Osteocyte (in vitro differentiated cells): ENCODE results near the gene PLEK. TPM values are rescaled to one million over a fixed set of nuclear protein-coding genes. Genes with fewer than 3 reads are reported as not detected.

Experiments
- DNase-seq: peaks from one replicate; pipeline ENCODE4 v3.0.0; 2021; ENCODE audit warnings: mixed read lengths; ENCODE audit not compliant: unreplicated experiment; ENCODE audit errors: extremely low spot score
- H3K27ac Mint-ChIP-seq: one replicate; pipeline ENCODE4 v1.8.0; 2021; ENCODE audit warnings: mild to moderate bottlenecking, mixed read lengths; ENCODE audit not compliant: unreplicated experiment
- H3K27me3 Mint-ChIP-seq: one replicate; pipeline ENCODE4 v1.8.0; 2021; ENCODE audit warnings: mixed read lengths; ENCODE audit not compliant: unreplicated experiment
- H3K36me3 Mint-ChIP-seq: one replicate; pipeline ENCODE4 v1.8.0; 2021; ENCODE audit warnings: mixed read lengths; ENCODE audit not compliant: unreplicated experiment
- H3K4me1 Mint-ChIP-seq: one replicate; pipeline ENCODE4 v1.8.0; 2021; ENCODE audit warnings: mixed read lengths; ENCODE audit not compliant: unreplicated experiment
- H3K4me3 Mint-ChIP-seq: one replicate; pipeline ENCODE4 v1.8.0; 2021; ENCODE audit warnings: mild to moderate bottlenecking, moderate library complexity, mixed read lengths; ENCODE audit not compliant: unreplicated experiment
- H3K9me3 Mint-ChIP-seq: one replicate; pipeline ENCODE4 v1.8.0; 2021; ENCODE audit warnings: mixed read lengths; ENCODE audit not compliant: unreplicated experiment
- CTCF ChIP-seq: fragments of 200-600 bp; sonication (generic); IDR thresholded peaks from 2 replicates; pipeline ENCODE4 v1.5.0; 2021; ENCODE audit warnings: antibody characterized with exemption, mild to moderate bottlenecking, moderate library complexity
- total RNA-seq: library from RNA; stranded (reverse); gene quantifications from 2 replicates; pipeline ENCODE4 v1.2.1, GENCODE V29; 2021

PLEK gene
- total RNA-seq, 1 donor from 2014 or later, result 0.19 TPM

- no peak for DNase-seq
- peaks cover 6% of the 10 kb centered on the region for H3K27me3 Mint-ChIP-seq
- H3K27ac Mint-ChIP-seq, result no peak overlapping the region
- no peaks in the 10 kb centered on the region for H3K36me3 Mint-ChIP-seq
- TF ChIP-seq CTCF, result no peak
- H3K4me1 Mint-ChIP-seq, result peaks cover 20% of the 10 kb centered on the region
- H3K9me3 Mint-ChIP-seq, result no peaks in the 10 kb centered on the region
- H3K4me3 Mint-ChIP-seq, result no peak overlapping the region
Measured at GRCh38 chr2:68431316-68431972, 66.4 kb downstream of the PLEK start.

DNA sequence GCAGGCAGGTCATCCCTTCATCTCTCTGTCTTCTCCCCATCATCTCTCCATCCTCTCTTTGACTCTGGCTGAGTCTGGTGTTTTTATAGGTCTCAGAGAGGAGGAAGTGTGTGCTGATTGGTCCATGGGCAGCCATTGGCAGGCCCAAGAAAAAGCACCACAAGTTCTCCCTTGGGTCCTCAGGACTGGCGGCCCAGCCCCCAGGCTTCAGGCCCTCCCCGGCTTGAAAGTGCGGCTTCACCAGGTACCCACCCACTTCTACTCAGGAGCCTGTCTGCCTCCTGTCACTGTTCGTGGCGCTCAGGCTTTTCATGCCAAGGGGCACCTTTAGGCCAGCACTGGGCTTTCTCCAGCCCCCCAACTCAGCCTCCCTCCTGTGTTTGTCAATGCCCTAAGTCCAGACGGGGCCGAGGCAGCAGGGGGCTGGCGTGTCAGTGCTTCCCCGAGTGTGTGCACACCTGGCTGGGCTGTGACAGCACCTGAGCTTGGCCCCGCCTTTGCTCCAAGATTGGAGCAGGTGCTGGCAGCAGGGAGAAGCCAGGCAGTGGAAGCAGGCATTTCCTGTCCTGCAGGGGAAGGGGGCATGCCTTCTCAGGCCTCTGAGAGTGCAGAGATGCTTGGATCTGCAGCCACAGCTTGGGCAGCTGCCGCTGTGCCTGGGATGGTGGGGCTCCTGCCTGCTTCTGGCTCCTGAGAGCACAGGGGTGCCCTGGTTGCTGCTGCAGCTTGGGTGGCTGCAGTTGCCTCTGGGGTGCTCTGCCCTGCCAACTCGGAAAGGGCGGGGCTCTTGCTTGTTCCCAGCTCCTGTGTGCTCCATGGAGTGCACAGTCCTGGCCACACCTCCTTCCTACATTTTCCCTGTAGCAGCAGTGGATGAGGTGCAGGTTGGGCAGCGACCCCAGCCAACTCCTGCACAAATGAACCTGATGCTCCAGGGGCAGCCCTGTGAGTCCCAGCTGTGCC, 67.9 kb downstream of the PLEK start:
- Mint-ChIP-seq H3K36me3 (no peaks in the 10 kb centered on the region), H3K9me3 (no peaks in the 10 kb centered on the region), H3K4me3 (no peak overlapping the region), H3K27me3 (peaks cover 6% of the 10 kb centered on the region), H3K27ac (no peak overlapping the region), H3K4me1 (peaks cover 23% of the 10 kb centered on the region)
- DNase-seq, result no peak
- TF ChIP-seq CTCF, result no peak

GRCh38 chr2:68434981-68435380, 69.9 kb downstream of the PLEK start:
- no peak for DNase-seq
- Mint-ChIP-seq H3K4me1 (peaks cover 23% of the 10 kb centered on the region), H3K9me3 (no peaks in the 10 kb centered on the region), H3K36me3 (no peaks in the 10 kb centered on the region), H3K27me3 (peaks cover 10% of the 10 kb centered on the region), H3K4me3 (no peak overlapping the region), H3K27ac (peak overlapping the region; percentile 85)
- TF ChIP-seq CTCF, result no peak

DNA sequence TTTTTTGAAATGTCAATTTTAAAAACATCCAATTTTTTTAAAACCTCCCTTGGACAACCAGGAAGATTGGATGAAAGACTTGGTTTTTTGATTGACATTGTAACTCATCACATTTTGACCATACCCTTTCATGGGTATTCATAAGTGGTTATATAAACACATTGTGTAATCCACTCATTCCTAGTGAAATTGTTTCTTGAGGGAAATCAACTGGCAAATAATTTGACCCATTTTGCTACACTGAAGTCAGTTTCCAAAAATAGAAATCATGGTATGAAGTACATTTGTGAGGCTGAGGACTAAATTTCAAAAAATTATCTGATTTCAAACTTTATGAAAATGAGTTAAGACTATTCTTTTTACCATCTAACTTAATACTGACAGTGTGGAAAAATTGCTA, 70.5 kb downstream of the PLEK start:
- Mint-ChIP-seq H3K36me3 (no peaks in the 10 kb centered on the region), H3K4me1 (peaks cover 23% of the 10 kb centered on the region), H3K27ac (peak overlapping the region; percentile 85), H3K9me3 (no peaks in the 10 kb centered on the region), H3K27me3 (peaks cover 8% of the 10 kb centered on the region), H3K4me3 (no peak overlapping the region)
- DNase-seq, result no peak
- TF ChIP-seq CTCF, result no peak

- no peaks in the 10 kb centered on the region for H3K36me3 Mint-ChIP-seq
- H3K27ac Mint-ChIP-seq, result peak overlapping the region; percentile 85
- H3K4me3 Mint-ChIP-seq, result no peak overlapping the region
- peaks cover 8% of the 10 kb centered on the region for H3K27me3 Mint-ChIP-seq
- no peak for TF ChIP-seq CTCF
- no peaks in the 10 kb centered on the region for H3K9me3 Mint-ChIP-seq
- peaks cover 23% of the 10 kb centered on the region for H3K4me1 Mint-ChIP-seq
- DNase-seq, result no peak
Measured at GRCh38 chr2:68436270-68436669, 71.2 kb downstream of the PLEK start.
